ENCODE results near the gene ARPC3.
"Not testable (repeated sequence)": the region's sequence is repeated elsewhere in the genome, so short reads cannot be mapped to it uniquely, and the experiment has no call there.

ARPC3 gene

GRCh38 chr12:110449799-110450497 lies at the start of gene ARPC3:
Gene ARPC3 (minus strand): TSS chr12:110450337. CDS start chr12:110450260, 77 bp downstream.
- DNase-seq = peak; percentile 93

- no peak for DNase-seq
Measured at GRCh38 chr12:110498984-110499706, 49.0 kb upstream of the ARPC3 start.

GRCh38 chr12:110475426-110475825 lies 25.3 kb upstream of the ARPC3 start:
- no peak for DNase-seq

GRCh38 chr12:110468214-110469048 lies 18.3 kb upstream of the ARPC3 start, which contains the start of the genes FAM216A and GPN3:
Gene FAM216A (plus strand): TSS chr12:110468845. CDS start chr12:110468876, 31 bp downstream.
Gene GPN3 (minus strand): TSS chr12:110468257. CDS start chr12:110468203, 54 bp downstream.
- DNase-seq = peak; percentile 92

- no peak for DNase-seq
Measured at GRCh38 chr12:110467847-110468213, 17.7 kb upstream of the ARPC3 start.

GRCh38 chr12:110466791-110467190 lies 16.7 kb upstream of the ARPC3 start:
- no peak for DNase-seq

- DNase-seq = not testable (repeated sequence)
Measured at GRCh38 chr12:110465765-110466164, 15.6 kb upstream of the ARPC3 start.

- no peak for DNase-seq
Measured at GRCh38 chr12:110465024-110465423, 14.9 kb upstream of the ARPC3 start.

GRCh38 chr12:110461189-110461588 lies 11.1 kb upstream of the ARPC3 start:
- not testable (repeated sequence) for DNase-seq

- DNase-seq = no peak
Measured at GRCh38 chr12:110458756-110459155, 8.6 kb upstream of the ARPC3 start.

- DNase-seq = no peak
Measured at GRCh38 chr12:110453569-110454296, 3.6 kb upstream of the ARPC3 start.

- DNase-seq = no peak
Measured at GRCh38 chr12:110451263-110451662, 1.1 kb upstream of the ARPC3 start.

- DNase-seq = no peak
Measured at GRCh38 chr12:110444455-110444854, 5.7 kb downstream of the ARPC3 start.

GRCh38 chr12:110436231-110436630 lies 13.9 kb downstream of the ARPC3 start:
- DNase-seq = no peak

GRCh38 chr12:110431957-110432587 lies 18.1 kb downstream of the ARPC3 start:
- DNase-seq = peak; percentile 25

GRCh38 chr12:110429676-110430075 lies 20.5 kb downstream of the ARPC3 start:
- not testable (repeated sequence) for DNase-seq

GRCh38 chr12:110426406-110426805 lies 23.7 kb downstream of the ARPC3 start:
- no peak for DNase-seq

- DNase-seq = no peak
Measured at GRCh38 chr12:110424237-110424636, 25.9 kb downstream of the ARPC3 start.

GRCh38 chr12:110421701-110422100 lies 28.4 kb downstream of the ARPC3 start:
- no peak for DNase-seq

- DNase-seq = no peak
Measured at GRCh38 chr12:110421159-110421661, 28.9 kb downstream of the ARPC3 start.

- not testable (repeated sequence) for DNase-seq
Measured at GRCh38 chr12:110420644-110421043, 29.5 kb downstream of the ARPC3 start.

GRCh38 chr12:110417113-110417512 lies 33.0 kb downstream of the ARPC3 start:
- not testable (repeated sequence) for DNase-seq
